ENCODE data around the gene SKIC8. TPM values are rescaled to one million over a fixed set of nuclear protein-coding genes. Genes with fewer than 3 reads are reported as not detected.
A peak's percentile ranks its signal among the peaks of the same experiment; 100 is the strongest.

SKIC8 gene
- 10 to 100 TPM in 3 of 4 donors, 1 to 10 TPM in 1; 9.0 to 51.4 (median 44.1) TPM for total RNA-seq

DNA sequence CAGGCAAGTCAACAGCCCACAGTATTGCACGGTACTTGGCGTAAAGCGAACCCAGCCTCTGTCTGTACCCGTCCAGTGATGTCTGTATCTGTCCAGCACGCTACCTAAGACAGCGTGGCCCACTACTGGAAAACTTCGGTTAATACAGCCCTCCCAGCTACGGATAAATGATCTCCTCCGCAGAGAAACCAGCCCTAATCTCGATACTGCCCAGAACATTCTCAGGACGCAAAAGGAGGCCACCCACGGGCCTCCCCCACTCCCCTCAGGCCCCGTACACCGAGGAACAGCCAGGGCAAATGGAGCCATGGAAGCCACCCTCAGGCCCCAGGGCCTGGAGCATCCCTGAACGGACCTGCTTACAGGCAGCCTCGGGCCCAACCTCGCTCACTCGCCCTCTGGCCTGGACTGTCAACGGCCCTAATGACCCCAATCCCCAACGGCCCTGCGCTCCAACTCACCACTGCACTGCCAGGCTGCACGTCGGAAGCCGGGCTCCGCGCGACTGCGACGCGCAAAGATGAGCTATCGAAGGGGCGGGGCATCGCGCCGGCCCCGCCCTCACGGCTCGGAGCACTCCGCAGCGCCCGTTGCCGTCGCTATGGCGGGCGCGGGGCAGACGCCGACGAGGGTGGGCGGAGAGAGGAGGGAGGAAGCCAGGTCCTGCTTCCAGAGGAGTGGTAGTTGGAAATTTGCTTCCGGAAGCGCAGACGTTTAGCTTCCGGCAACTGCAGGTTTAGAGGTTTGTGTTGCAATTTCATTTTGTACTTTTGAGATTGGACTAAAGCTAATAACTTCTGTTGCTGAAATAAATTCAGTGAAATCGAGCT is at the start of gene SKIC8:
Gene SKIC8 (minus strand): TSS at position 509 of the 830 bp plus-strand sequence. CDS start 3,923 bp downstream, outside the sequence.
- in situ Hi-C loops (cut with MboI; ENCODE audit: low pct_ligation_motif_present in 1 of 4, low pct_unique_long_range_greater_than_20kb in 1 of 4, low sequenced_read_pairs in 3 of 4) = no loop called here
- peaks cover 7 to 31% (median 19%) of the 10 kb centered on the region in 4 donors for H3K4me1 ChIP-seq
- no peaks in the 10 kb centered on the region for H3K36me3 ChIP-seq
- TF ChIP-seq EP300 (IDR thresholded peaks at IDR 0.05; ENCODE audit: low read depth) (no peak), POLR2A (IDR thresholded peaks at IDR 0.05) (peak; percentile 93), POLR2AphosphoS5 (IDR thresholded peaks at IDR 0.05) (peak; percentile 88 to 98 (median 95))
- TF ChIP-seq, protein P1, sequence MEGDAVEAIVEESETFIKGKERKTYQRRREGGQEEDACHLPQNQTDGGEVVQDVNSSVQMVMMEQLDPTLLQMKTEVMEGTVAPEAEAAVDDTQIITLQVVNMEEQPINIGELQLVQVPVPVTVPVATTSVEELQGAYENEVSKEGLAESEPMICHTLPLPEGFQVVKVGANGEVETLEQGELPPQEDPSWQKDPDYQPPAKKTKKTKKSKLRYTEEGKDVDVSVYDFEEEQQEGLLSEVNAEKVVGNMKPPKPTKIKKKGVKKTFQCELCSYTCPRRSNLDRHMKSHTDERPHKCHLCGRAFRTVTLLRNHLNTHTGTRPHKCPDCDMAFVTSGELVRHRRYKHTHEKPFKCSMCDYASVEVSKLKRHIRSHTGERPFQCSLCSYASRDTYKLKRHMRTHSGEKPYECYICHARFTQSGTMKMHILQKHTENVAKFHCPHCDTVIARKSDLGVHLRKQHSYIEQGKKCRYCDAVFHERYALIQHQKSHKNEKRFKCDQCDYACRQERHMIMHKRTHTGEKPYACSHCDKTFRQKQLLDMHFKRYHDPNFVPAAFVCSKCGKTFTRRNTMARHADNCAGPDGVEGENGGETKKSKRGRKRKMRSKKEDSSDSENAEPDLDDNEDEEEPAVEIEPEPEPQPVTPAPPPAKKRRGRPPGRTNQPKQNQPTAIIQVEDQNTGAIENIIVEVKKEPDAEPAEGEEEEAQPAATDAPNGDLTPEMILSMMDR (IDR thresholded peaks at IDR 0.05) = peak in 1 of 5 experiments; percentile 15
- H3K27ac ChIP-seq = peak within 1 kb of the TSS; percentile 73 to 88 (median 87)
- 0% methylated on average over 2 to 49 of the region's 55 CpGs for WGBS, 2 donors (ENCODE audit: low coverage in 1 of 2)
- intact Hi-C loops (cut with DNase I; ENCODE audit: low total_unique reads) = no loop called here
- peaks cover 3% of the 10 kb centered on the region for H3K27me3 ChIP-seq
- peak; percentile 93 for DNase-seq
- H3K4me3 ChIP-seq = peak within 1 kb of the TSS; percentile 69 to 97 (median 84)
- no peaks in the 10 kb centered on the region for H3K9me3 ChIP-seq

DNA sequence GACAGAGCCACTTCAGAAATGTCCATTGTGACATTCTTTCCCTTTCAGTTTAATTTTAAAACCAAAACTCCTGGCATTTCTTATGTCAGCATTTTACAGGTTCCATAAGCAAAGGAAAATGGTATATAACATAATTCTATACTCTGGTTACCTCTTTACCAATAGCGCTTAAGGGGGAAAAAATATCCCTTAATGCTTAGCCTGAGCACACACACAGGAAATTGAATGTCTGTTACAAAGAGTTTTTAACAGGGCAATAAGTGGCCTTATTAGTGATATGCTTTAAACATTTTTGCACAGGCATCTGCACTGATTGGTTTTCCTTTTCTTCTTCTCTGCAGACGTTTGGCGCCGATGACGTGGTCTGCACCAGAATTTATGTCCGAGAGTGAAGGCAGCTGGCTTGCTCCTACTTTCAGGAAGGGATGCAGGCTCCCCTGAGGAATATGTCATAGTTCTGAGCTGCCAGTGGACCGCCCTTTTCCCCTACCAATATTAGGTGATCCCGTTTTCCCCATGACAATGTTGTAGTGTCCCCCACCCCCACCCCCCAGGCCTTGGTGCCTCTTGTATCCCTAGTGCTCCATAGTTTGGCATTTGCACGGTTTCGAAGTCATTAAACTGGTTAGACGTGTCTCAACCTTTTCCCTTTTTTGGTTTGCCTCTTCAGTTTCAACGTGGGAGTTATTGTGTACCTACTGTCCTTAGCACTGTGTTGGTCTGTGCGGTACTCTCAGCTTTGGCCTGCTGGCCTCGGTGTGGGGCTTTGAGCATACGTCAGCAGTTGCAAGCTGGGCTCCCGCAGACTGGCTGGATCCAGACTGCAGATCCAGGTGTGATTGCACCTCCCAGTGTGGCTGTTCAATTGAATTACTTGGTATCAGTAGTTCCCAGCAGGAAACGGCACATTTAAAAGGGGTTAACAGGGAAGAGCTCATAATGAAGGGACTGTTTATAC is 48.5 kb upstream of the SKIC8 start:
- Histone ChIP-seq H3K4me3 (no peak overlapping the region), H3K36me3 (no peaks in the 10 kb centered on the region), H3K27me3 (peaks cover 24% of the 10 kb centered on the region), H3K27ac (no peak overlapping the region), H3K4me1 (no peaks in the 10 kb centered on the region), H3K9me3 (no peaks in the 10 kb centered on the region)
- DNase-seq = no peak
- TF ChIP-seq, protein P1 (IDR thresholded peaks at IDR 0.05) = no peak
- TF ChIP-seq POLR2AphosphoS5 (IDR thresholded peaks at IDR 0.05) (no peak), POLR2A (IDR thresholded peaks at IDR 0.05) (no peak), EP300 (IDR thresholded peaks at IDR 0.05; ENCODE audit: low read depth) (no peak)
- 54 to 64% methylated on average over 11 to 17 of the region's 17 CpGs for WGBS, 2 donors (ENCODE audit: low coverage in 1 of 2)
- intact Hi-C loops (cut with DNase I; ENCODE audit: low total_unique reads) (no loop called here), in situ Hi-C loops (cut with MboI; ENCODE audit: low pct_ligation_motif_present in 1 of 4, low pct_unique_long_range_greater_than_20kb in 1 of 4, low sequenced_read_pairs in 3 of 4) (no loop called here)

- in situ Hi-C loops (cut with MboI; ENCODE audit: low pct_ligation_motif_present in 1 of 4, low pct_unique_long_range_greater_than_20kb in 1 of 4, low sequenced_read_pairs in 3 of 4) = no loop called here
- no peaks in the 10 kb centered on the region for H3K9me3 ChIP-seq
- no peak overlapping the region for H3K27ac ChIP-seq
- DNase-seq = no peak
- H3K4me1 ChIP-seq = peaks cover 0 to 11% (median 1%) of the 10 kb centered on the region in 4 donors
- TF ChIP-seq, protein P1 (IDR thresholded peaks at IDR 0.05) = no peak
- no peak for TF ChIP-seq POLR2AphosphoS5 (IDR thresholded peaks at IDR 0.05)
- TF ChIP-seq EP300 (IDR thresholded peaks at IDR 0.05; ENCODE audit: low read depth) = no peak
- TF ChIP-seq POLR2A (IDR thresholded peaks at IDR 0.05) = no peak
- 85 to 86% methylated on average over 8 to 9 of the region's 9 CpGs for WGBS, 2 donors (ENCODE audit: low coverage in 1 of 2)
- intact Hi-C loops (cut with DNase I; ENCODE audit: low total_unique reads) = no loop called here
- no peak overlapping the region for H3K4me3 ChIP-seq
- H3K27me3 ChIP-seq = peaks cover 47% of the 10 kb centered on the region
- no peaks in the 10 kb centered on the region for H3K36me3 ChIP-seq
Measured at GRCh38 chr15:78345396-78346125, 46.2 kb upstream of the SKIC8 start.
